IPS-NIHi7 (cell line): ENCODE data around the gene ZBED4.
A peak's percentile ranks its signal among the peaks of the same experiment; 100 is the strongest.

Experiments used
- DNase-seq: peaks from one replicate; pipeline ENCODE4 v3.0.0; 2012; ENCODE audit warnings: mixed read lengths; ENCODE audit errors: extremely low spot score

The ZBED4 gene

GRCh38 chr22:49922484-49922883 is 68.8 kb downstream of the ZBED4 start:
- DNase-seq: no peak

- no peak for DNase-seq
Observed at GRCh38 chr22:49922926-49923325, 69.3 kb downstream of the ZBED4 start.

GRCh38 chr22:49923445-49923844 is 69.8 kb downstream of the ZBED4 start:
- DNase-seq: no peak

GRCh38 chr22:49924113-49924833 is 70.6 kb downstream of the ZBED4 start:
- no peak for DNase-seq

- no peak for DNase-seq
Observed at GRCh38 chr22:49925525-49926128, 72.0 kb downstream of the ZBED4 start.

GRCh38 chr22:49926916-49927315 is 73.3 kb downstream of the ZBED4 start:
- no peak for DNase-seq

GRCh38 chr22:49927483-49928184 is 74.0 kb downstream of the ZBED4 start:
- no peak for DNase-seq

- no peak for DNase-seq
Observed at GRCh38 chr22:49928185-49928495, 74.5 kb downstream of the ZBED4 start.

GRCh38 chr22:49928555-49929210 is 75.0 kb downstream of the ZBED4 start:
- no peak for DNase-seq

GRCh38 chr22:49929211-49929979 is 75.8 kb downstream of the ZBED4 start:
- peak; percentile 88 for DNase-seq

- no peak for DNase-seq
Observed at GRCh38 chr22:49929994-49930575, 76.4 kb downstream of the ZBED4 start.

GRCh38 chr22:49930596-49931412 is 77.2 kb downstream of the ZBED4 start:
- DNase-seq: no peak

- DNase-seq: no peak
Observed at GRCh38 chr22:49933236-49934159, 79.9 kb downstream of the ZBED4 start.

GRCh38 chr22:49934160-49934890 is 80.7 kb downstream of the ZBED4 start:
- no peak for DNase-seq

- peak; percentile 58 for DNase-seq
Observed at GRCh38 chr22:49934891-49935557, 81.4 kb downstream of the ZBED4 start.

- DNase-seq: no peak
Observed at GRCh38 chr22:49935561-49935960, 81.9 kb downstream of the ZBED4 start.

GRCh38 chr22:49936018-49936972 is 82.7 kb downstream of the ZBED4 start:
- peak; percentile 64 for DNase-seq
